C4-2B (cell line): ENCODE measurements around the gene C20orf141.

Experiments
- ZFX ChIP-seq: fragments of 450-650 bp; IDR thresholded peaks from 2 replicates; pipeline ENCODE4 v1.6.1; 2017
- TF ChIP-seq, protein P1 (sequence below): fragments of 450-650 bp; conservative IDR thresholded peaks from 2 replicates; pipeline ENCODE4 v1.5.1; 2017; ENCODE audit warnings: mild to moderate bottlenecking

DNA sequence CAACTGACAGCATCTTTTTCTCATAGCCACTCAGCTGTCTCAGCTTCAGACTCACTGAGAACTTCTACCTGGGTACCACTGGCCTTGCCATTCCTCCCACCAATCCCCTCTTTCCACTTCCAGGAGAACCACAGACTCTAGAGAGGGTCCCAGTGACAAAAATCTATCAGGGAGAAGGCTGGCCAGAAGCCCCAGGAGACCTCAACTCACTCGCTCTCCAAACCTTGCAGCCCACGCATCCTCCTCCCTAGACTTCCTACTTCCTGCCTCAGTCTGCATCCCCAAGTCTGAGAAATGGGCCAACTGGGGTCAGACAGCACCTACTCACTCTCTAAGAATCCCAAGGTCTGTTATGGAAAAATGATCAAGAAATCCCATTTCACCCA, 2.5 kb downstream of the C20orf141 start:
- TF ChIP-seq, protein P1, sequence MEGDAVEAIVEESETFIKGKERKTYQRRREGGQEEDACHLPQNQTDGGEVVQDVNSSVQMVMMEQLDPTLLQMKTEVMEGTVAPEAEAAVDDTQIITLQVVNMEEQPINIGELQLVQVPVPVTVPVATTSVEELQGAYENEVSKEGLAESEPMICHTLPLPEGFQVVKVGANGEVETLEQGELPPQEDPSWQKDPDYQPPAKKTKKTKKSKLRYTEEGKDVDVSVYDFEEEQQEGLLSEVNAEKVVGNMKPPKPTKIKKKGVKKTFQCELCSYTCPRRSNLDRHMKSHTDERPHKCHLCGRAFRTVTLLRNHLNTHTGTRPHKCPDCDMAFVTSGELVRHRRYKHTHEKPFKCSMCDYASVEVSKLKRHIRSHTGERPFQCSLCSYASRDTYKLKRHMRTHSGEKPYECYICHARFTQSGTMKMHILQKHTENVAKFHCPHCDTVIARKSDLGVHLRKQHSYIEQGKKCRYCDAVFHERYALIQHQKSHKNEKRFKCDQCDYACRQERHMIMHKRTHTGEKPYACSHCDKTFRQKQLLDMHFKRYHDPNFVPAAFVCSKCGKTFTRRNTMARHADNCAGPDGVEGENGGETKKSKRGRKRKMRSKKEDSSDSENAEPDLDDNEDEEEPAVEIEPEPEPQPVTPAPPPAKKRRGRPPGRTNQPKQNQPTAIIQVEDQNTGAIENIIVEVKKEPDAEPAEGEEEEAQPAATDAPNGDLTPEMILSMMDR: no peak
- no peak for TF ChIP-seq ZFX
